Subcutaneous abdominal adipose tissue (tissue), 5 donors: Measurements from ENCODE around the gene LARGE2.

ENCODE experiments used
- H3K27ac ChIP-seq: one replicate; pipeline ENCODE4 v1.7.0; 2013; ENCODE audit warnings: low read depth, mild to moderate bottlenecking, inconsistent platforms, low read length, moderate library complexity
- H3K27me3 ChIP-seq, 5 donors: one replicate each; pipeline ENCODE4 v1.7.0; 2013; ENCODE audit warnings: low read length in 5 of 5, inconsistent platforms in 1 of 5; ENCODE audit not compliant: control insufficient read depth in 5 of 5, insufficient read depth in 4 of 5
- H3K36me3 ChIP-seq, 5 donors: one replicate each; pipeline ENCODE4 v1.7.0; 2013; ENCODE audit warnings: low read length in 5 of 5; ENCODE audit not compliant: control insufficient read depth in 5 of 5, insufficient read depth in 5 of 5
- H3K4me1 ChIP-seq, 5 donors: one replicate each; pipeline ENCODE4 v1.7.0; 2013; ENCODE audit warnings: low read length in 5 of 5, mild to moderate bottlenecking in 3 of 5, moderate library complexity in 1 of 5; ENCODE audit not compliant: control insufficient read depth in 5 of 5, insufficient read depth in 5 of 5
- H3K4me3 ChIP-seq, 5 donors: one replicate each; pipeline ENCODE4 v1.7.0; 2013; ENCODE audit warnings: low read length in 5 of 5, low read depth in 1 of 5
- H3K9ac ChIP-seq, 5 donors: one replicate each; pipeline ENCODE4 v1.7.0; 2013; ENCODE audit warnings: low read length in 5 of 5, mild to moderate bottlenecking in 4 of 5, moderate library complexity in 3 of 5
- H3K9me3 ChIP-seq, 5 donors: one replicate each; pipeline ENCODE4 v1.7.0; 2013; ENCODE audit warnings: low read length in 5 of 5; ENCODE audit not compliant: control insufficient read depth in 5 of 5
- donor health status: healthy.
- donor health status: healthy.
- donor health status: healthy.
- donor health status: healthy.
- donor health status: healthy.

LARGE2 gene

DNA sequence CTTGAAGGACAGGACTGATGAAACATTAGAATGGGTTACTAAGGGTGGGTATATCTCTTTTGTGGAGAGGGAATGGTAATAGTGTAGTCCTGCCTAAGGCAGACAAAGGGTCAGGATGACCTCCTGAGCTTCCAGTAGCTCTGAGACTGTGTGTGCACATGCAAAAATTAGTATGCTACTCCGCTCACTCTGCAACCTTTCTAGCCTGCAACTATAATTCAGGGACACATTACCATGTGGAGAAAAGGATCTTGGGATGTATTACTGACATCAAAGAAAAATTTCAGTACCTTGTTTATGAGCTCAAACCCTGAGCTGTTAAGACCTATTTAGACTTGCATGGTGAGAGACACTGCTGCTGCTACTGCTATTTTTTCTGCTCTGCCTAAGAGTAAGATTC, 25.4 kb downstream of the LARGE2 start:
- H3K27ac ChIP-seq: no peak overlapping the region
- H3K36me3 ChIP-seq: peaks cover 27 to 89% (median 56%) of the 10 kb centered on the region in 5 donors
- no peaks in the 10 kb centered on the region for H3K27me3 ChIP-seq

DNA sequence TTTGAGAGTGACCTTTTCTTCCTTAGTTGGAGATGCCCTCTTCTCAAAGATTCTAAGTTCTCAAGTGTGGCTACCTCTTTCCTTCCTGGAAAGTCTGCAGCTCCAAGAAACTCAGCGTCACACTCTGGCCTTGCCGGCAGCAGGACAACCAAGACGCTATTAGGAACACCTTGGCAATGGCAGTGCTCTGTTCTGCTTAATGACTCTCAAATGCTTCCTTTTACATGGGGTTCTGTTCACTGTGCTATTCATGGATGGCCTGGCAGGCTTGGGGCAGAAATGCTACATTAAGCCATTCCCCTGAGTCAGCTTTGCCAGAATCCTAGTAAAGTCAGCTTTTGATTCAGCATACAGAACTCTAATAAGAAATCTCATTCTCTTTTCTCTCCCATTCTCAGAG, 25.9 kb downstream of the LARGE2 start:
- no peak overlapping the region for H3K4me3 ChIP-seq
- H3K36me3 ChIP-seq: peaks cover 27 to 89% (median 61%) of the 10 kb centered on the region in 5 donors
- H3K27me3 ChIP-seq: no peaks in the 10 kb centered on the region
- peaks cover 0 to 10% (median 0%) of the 10 kb centered on the region in 5 donors for H3K4me1 ChIP-seq
- H3K9ac ChIP-seq: no peak overlapping the region
- no peaks in the 10 kb centered on the region for H3K9me3 ChIP-seq
- H3K27ac ChIP-seq: no peak overlapping the region

More for the DNA sequence above, 25.4 kb downstream of the LARGE2 start:
- Histone ChIP-seq H3K4me1 (peaks cover 0 to 10% (median 0%) of the 10 kb centered on the region in 5 donors), H3K4me3 (no peak overlapping the region), H3K9ac (no peak overlapping the region), H3K9me3 (no peaks in the 10 kb centered on the region)

- Histone ChIP-seq H3K36me3 (peaks cover 29 to 74% (median 49%) of the 10 kb centered on the region in 5 donors), H3K27me3 (no peaks in the 10 kb centered on the region), H3K27ac (no peak overlapping the region), H3K4me3 (no peak overlapping the region), H3K4me1 (peaks cover 0 to 7% (median 0%) of the 10 kb centered on the region in 5 donors), H3K9me3 (no peaks in the 10 kb centered on the region), H3K9ac (no peak overlapping the region)
Measured at GRCh38 chr11:45949992-45950407, 27.5 kb downstream of the LARGE2 start.

GRCh38 chr11:45959851-45960250, 37.4 kb downstream of the LARGE2 start:
- H3K9ac ChIP-seq: no peak overlapping the region
- no peak overlapping the region for H3K27ac ChIP-seq
- peaks cover 0 to 16% (median 14%) of the 10 kb centered on the region in 5 donors for H3K4me1 ChIP-seq
- H3K36me3 ChIP-seq: peaks cover under 1 to 14% (median 5%) of the 10 kb centered on the region in 5 donors
- peaks cover 0 to 5% (median 0%) of the 10 kb centered on the region in 5 donors for H3K9me3 ChIP-seq
- H3K27me3 ChIP-seq: no peaks in the 10 kb centered on the region
- H3K4me3 ChIP-seq: no peak overlapping the region

- Histone ChIP-seq H3K36me3 (peaks cover 6 to 19% (median 7%) of the 10 kb centered on the region in 5 donors), H3K9me3 (peaks cover 0 to 5% (median 0%) of the 10 kb centered on the region in 5 donors), H3K27me3 (no peaks in the 10 kb centered on the region), H3K4me1 (peaks cover 0 to 16% (median 15%) of the 10 kb centered on the region in 5 donors), H3K27ac (no peak overlapping the region), H3K4me3 (no peak overlapping the region), H3K9ac (no peak overlapping the region)
Measured at GRCh38 chr11:45960387-45961095, 38.1 kb downstream of the LARGE2 start.

DNA sequence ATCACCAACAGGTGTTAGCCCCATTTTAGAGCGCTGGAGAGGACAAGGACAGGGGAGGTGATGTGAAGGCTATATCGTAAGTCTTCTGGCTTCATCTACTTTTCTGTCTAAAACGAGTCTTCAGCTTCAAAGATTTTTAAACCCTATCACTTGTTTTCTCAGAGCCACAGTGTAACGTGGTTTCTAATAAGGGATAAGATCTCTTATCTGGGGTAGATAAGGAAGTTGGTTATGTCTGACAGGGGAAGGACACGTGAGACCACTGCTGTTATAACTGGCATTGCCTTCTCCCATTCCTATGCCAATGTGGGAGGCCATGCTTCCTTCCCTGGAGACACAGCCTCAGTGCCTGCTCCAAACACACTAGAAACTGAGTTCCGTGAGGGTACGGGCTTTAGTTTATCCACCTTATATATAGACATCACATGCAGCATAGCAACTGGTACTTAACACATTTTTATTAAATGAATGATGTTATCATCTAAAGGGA, 39.3 kb downstream of the LARGE2 start:
- no peak overlapping the region for H3K4me3 ChIP-seq
- no peaks in the 10 kb centered on the region for H3K27me3 ChIP-seq
- peaks cover 0 to 16% (median 15%) of the 10 kb centered on the region in 5 donors for H3K4me1 ChIP-seq
- no peak overlapping the region for H3K27ac ChIP-seq
- H3K36me3 ChIP-seq: peaks cover 7 to 26% (median 10%) of the 10 kb centered on the region in 5 donors
- no peak overlapping the region for H3K9ac ChIP-seq
- H3K9me3 ChIP-seq: peaks cover 0 to 5% (median 0%) of the 10 kb centered on the region in 5 donors

DNA sequence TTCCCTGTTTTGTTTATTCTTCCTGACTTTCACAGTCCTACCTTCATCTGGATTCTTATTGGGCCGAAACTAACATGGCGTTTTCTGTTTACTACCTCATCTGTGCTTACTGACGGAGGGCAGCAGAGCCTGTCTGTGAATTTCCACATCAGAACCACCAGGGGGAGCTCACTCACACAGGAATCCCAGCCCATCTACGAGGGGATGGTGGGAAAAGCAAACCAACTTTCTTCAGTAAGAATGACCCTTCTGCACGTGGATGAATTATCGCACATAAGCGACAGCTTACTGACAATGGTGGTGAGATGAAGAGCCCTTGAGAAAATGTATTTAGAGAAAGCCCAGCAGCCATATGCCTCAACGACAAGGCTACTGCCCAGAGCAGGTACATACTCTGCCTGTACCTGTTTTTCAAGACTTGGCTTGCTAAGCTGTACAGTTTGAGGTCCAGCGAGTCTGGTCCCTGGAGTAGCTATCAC, 42.5 kb downstream of the LARGE2 start:
- peaks cover 21 to 57% (median 27%) of the 10 kb centered on the region in 5 donors for H3K36me3 ChIP-seq
- H3K4me1 ChIP-seq: peaks cover 0 to 15% (median 12%) of the 10 kb centered on the region in 5 donors
- H3K9ac ChIP-seq: no peak overlapping the region
- no peaks in the 10 kb centered on the region for H3K27me3 ChIP-seq
- no peaks in the 10 kb centered on the region for H3K9me3 ChIP-seq
- H3K27ac ChIP-seq: no peak overlapping the region
- H3K4me3 ChIP-seq: no peak overlapping the region

GRCh38 chr11:45967506-45967905, 45.0 kb downstream of the LARGE2 start:
- peaks cover 0 to 3% (median 0%) of the 10 kb centered on the region in 5 donors for H3K4me1 ChIP-seq
- no peak overlapping the region for H3K9ac ChIP-seq
- H3K27me3 ChIP-seq: no peaks in the 10 kb centered on the region
- no peak overlapping the region for H3K27ac ChIP-seq
- no peaks in the 10 kb centered on the region for H3K9me3 ChIP-seq
- H3K4me3 ChIP-seq: no peak overlapping the region
- H3K36me3 ChIP-seq: peaks cover 28 to 63% (median 38%) of the 10 kb centered on the region in 5 donors

DNA sequence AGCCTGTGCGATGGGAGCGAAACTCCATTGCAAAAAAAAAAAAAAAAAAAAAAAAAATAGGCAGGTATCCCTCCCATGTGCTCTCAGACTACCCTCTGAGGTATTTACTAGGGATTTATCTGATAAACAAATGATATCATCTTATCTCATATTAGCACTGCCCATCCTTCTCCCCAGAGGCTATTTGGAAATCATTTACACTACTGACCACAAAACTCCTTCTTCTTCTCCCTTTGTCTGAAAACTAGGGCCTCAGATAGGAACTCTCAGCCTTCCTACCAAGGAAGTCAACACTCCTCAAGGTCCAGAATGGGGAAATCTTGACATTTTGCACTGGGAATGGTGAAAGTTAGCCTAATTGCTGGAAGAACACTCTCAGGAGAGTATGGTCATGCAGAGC, 46.4 kb downstream of the LARGE2 start:
- H3K4me3 ChIP-seq: no peak overlapping the region
- no peak overlapping the region for H3K9ac ChIP-seq
- peaks cover 0 to 3% (median 0%) of the 10 kb centered on the region in 5 donors for H3K4me1 ChIP-seq
- H3K9me3 ChIP-seq: no peaks in the 10 kb centered on the region
- peaks cover 37 to 70% (median 38%) of the 10 kb centered on the region in 5 donors for H3K36me3 ChIP-seq
- H3K27ac ChIP-seq: no peak overlapping the region
- no peaks in the 10 kb centered on the region for H3K27me3 ChIP-seq

DNA sequence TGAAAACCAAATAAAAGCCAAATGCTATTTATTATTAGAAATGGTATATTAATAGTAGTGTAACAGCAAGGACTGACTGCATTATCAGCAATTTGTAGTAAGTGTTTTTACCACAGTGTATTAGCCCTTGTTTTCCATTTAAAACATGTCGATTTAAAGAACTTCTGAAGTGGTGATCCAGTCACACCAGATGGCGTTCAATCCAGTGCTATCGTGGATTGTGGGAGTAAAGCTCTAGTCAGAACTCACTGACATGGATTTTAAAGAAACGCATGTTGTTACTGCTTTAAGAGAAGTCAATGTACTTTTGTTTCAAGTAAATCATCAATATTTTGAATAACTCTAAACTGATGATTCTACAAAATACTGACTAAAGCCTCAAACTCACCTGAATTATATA, 51.1 kb downstream of the LARGE2 start:
- Histone ChIP-seq H3K9me3 (no peaks in the 10 kb centered on the region), H3K36me3 (peaks cover 28 to 52% (median 30%) of the 10 kb centered on the region in 5 donors)

More for the DNA sequence above, 51.1 kb downstream of the LARGE2 start:
- no peaks in the 10 kb centered on the region for H3K27me3 ChIP-seq
- H3K4me3 ChIP-seq: no peak overlapping the region
- peaks cover 0 to 4% (median 0%) of the 10 kb centered on the region in 5 donors for H3K4me1 ChIP-seq
- no peak overlapping the region for H3K27ac ChIP-seq
- no peak overlapping the region for H3K9ac ChIP-seq
